ENCODE results near the gene FAM76B. TPM values are rescaled to one million over a fixed set of nuclear protein-coding genes. Genes with fewer than 3 reads are reported as not detected.

The FAM76B gene
- total RNA-seq, 1 donor from 2014 or later: 30.7 TPM

DNA sequence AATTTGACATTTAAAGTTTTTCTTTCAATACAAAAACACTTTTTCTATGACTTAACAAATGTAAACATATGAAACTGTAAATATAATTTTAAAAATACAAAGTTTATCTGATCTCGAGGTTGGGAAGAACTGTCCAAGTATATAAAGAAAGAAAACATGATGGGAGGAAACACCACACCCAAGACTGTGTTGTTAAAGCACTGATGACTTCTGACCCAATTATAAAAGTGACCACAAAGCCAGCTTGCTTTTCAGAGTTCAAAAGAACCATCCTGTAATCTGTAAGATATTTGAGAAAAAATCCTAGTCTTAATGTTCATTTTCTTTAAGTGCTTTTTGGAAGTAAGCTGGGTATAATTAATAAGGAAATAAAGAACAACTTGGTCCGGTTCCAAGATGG, 16.3 kb upstream of the FAM76B start:
- Mint-ChIP-seq H3K36me3 (peaks cover 57% of the 10 kb centered on the region), H3K27ac (no peak overlapping the region), H3K4me3 (no peak overlapping the region), H3K4me1 (ENCODE audit: unreplicated experiment) (no peaks in the 10 kb centered on the region), H3K27me3 (no peaks in the 10 kb centered on the region), H3K9me3 (peaks cover 16% of the 10 kb centered on the region)
- no peak for DNase-seq (ENCODE audit: extremely low spot score, unreplicated experiment)
- TF ChIP-seq CTCF (conservative IDR thresholded peaks at IDR 0.05): no peak

DNA sequence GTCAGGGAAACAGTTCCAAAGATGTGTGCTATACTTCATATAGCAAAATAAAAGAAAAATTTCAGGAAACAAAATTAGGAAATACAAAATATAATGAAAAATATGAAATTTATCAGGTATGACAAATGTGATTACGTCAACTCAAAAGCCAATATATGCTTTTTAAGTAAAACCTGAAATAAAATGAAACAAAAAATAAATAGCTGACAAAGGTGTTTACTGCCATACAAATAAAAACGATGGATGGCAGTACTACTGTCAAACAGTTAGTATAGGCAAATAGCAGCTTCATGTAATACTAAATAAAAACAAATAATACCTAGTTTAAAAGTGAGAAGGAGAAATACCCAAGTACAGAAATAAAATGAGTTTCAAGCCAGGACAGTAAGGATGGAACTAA, 14.4 kb upstream of the FAM76B start:
- Mint-ChIP-seq H3K27me3 (no peaks in the 10 kb centered on the region), H3K9me3 (peaks cover 10% of the 10 kb centered on the region), H3K4me3 (no peak overlapping the region), H3K36me3 (peaks cover 62% of the 10 kb centered on the region), H3K27ac (no peak overlapping the region), H3K4me1 (ENCODE audit: unreplicated experiment) (no peaks in the 10 kb centered on the region)
- no peak for DNase-seq (ENCODE audit: extremely low spot score, unreplicated experiment)
- TF ChIP-seq CTCF (conservative IDR thresholded peaks at IDR 0.05): no peak

GRCh38 chr11:95802806-95803205, 13.2 kb upstream of the FAM76B start:
- peaks cover 5% of the 10 kb centered on the region for H3K9me3 Mint-ChIP-seq
- H3K4me1 Mint-ChIP-seq (ENCODE audit: unreplicated experiment): no peaks in the 10 kb centered on the region
- no peaks in the 10 kb centered on the region for H3K27me3 Mint-ChIP-seq
- no peak for TF ChIP-seq CTCF (conservative IDR thresholded peaks at IDR 0.05)
- H3K27ac Mint-ChIP-seq: no peak overlapping the region
- no peak overlapping the region for H3K4me3 Mint-ChIP-seq
- no peak for DNase-seq (ENCODE audit: extremely low spot score, unreplicated experiment)
- H3K36me3 Mint-ChIP-seq: peaks cover 51% of the 10 kb centered on the region

DNA sequence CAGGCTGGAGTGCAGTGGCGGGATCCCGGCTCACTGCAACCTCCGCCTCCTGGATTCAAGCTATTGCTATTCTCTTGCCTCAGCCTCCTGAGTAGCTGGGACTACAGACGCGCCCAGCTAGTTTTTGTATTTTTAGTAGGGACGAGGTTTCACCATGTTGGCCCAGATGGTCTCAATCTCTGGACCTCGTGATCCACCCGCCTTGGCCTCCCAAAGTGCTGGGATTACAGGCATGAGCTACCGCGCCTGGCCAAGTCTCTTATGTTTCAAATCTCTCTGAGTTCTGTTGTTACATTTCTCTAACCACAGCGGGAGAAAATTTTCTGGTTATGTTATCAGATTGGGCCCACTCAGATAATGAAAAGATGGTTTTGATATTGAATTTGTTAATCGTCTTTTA, 10.9 kb upstream of the FAM76B start:
- Mint-ChIP-seq H3K4me1 (ENCODE audit: unreplicated experiment) (peaks cover 9% of the 10 kb centered on the region), H3K9me3 (no peaks in the 10 kb centered on the region), H3K36me3 (peaks cover 37% of the 10 kb centered on the region), H3K27me3 (no peaks in the 10 kb centered on the region), H3K27ac (no peak overlapping the region), H3K4me3 (no peak overlapping the region)
- DNase-seq (ENCODE audit: extremely low spot score, unreplicated experiment): no peak
- no peak for TF ChIP-seq CTCF (conservative IDR thresholded peaks at IDR 0.05)

- Mint-ChIP-seq H3K4me1 (ENCODE audit: unreplicated experiment) (peaks cover 15% of the 10 kb centered on the region), H3K27me3 (no peaks in the 10 kb centered on the region), H3K4me3 (no peak overlapping the region), H3K9me3 (no peaks in the 10 kb centered on the region), H3K36me3 (peaks cover 33% of the 10 kb centered on the region), H3K27ac (no peak overlapping the region)
- no peak for DNase-seq (ENCODE audit: extremely low spot score, unreplicated experiment)
- TF ChIP-seq CTCF (conservative IDR thresholded peaks at IDR 0.05): no peak
Measured at GRCh38 chr11:95799546-95799945, 10.0 kb upstream of the FAM76B start.

DNA sequence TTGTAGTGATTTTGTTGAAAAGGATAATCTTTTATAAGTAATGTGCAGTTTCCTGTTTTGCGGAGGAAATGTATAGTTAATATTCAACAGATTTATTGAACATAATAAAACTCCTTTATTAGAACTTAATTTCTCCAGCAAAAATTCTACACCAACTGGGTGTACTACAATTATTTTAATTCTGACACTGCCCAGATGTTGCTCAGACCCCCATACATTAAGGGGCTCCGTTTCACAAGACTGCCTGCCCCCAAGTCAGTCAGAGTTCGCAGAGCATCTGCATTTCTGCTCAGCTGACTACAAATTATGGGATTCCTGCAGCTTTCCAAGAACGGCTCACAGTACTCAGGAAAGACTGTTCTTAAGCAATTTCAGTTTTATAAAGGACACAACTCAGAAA, 6.9 kb upstream of the FAM76B start:
- Mint-ChIP-seq H3K27me3 (no peaks in the 10 kb centered on the region), H3K27ac (no peak overlapping the region), H3K4me1 (ENCODE audit: unreplicated experiment) (peaks cover 37% of the 10 kb centered on the region), H3K9me3 (no peaks in the 10 kb centered on the region), H3K4me3 (peak overlapping the region; percentile 20), H3K36me3 (peaks cover 21% of the 10 kb centered on the region)
- no peak for DNase-seq (ENCODE audit: extremely low spot score, unreplicated experiment)
- TF ChIP-seq CTCF (conservative IDR thresholded peaks at IDR 0.05): no peak
